GM04503 (cell line): ENCODE measurements around the gene DGKH.

Source experiments
- DNase-seq: peaks from one replicate; pipeline ENCODE4 v3.0.0-alpha.2; 2012; ENCODE audit warnings: low read depth

Gene DGKH

GRCh38 chr13:42233726-42234125 lies 185.3 kb downstream of the DGKH start:
- no peak for DNase-seq

- DNase-seq: no peak
Observed at GRCh38 chr13:42239161-42239560, 190.7 kb downstream of the DGKH start.

- DNase-seq: no peak
Observed at GRCh38 chr13:42239644-42240043, 191.2 kb downstream of the DGKH start.

GRCh38 chr13:42246541-42246940 lies 198.1 kb downstream of the DGKH start:
- DNase-seq: no peak

GRCh38 chr13:42247883-42248282 lies 199.4 kb downstream of the DGKH start:
- no peak for DNase-seq

GRCh38 chr13:42255886-42256285 lies 207.4 kb downstream of the DGKH start:
- no peak for DNase-seq

- DNase-seq: no peak
Observed at GRCh38 chr13:42258747-42259146, 210.3 kb downstream of the DGKH start.

GRCh38 chr13:42259515-42259914 lies 211.1 kb downstream of the DGKH start:
- no peak for DNase-seq

- no peak for DNase-seq
Observed at GRCh38 chr13:42260903-42261654, 212.6 kb downstream of the DGKH start.

- no peak for DNase-seq
Observed at GRCh38 chr13:42266473-42266872, 218.0 kb downstream of the DGKH start.

- DNase-seq: no peak
Observed at GRCh38 chr13:42270160-42270856, 221.9 kb downstream of the DGKH start.

GRCh38 chr13:42270857-42271215 lies 222.4 kb downstream of the DGKH start:
- DNase-seq: no peak

GRCh38 chr13:42271337-42272114 lies 223.1 kb downstream of the DGKH start:
- DNase-seq: peak; percentile 91

- DNase-seq: no peak
Observed at GRCh38 chr13:42272115-42272803, 223.8 kb downstream of the DGKH start, which contains the start of gene AKAP11. Gene AKAP11 (plus strand): TSS chr13:42272152. CDS start chr13:42286349, 14,197 bp downstream.

- DNase-seq: no peak
Observed at GRCh38 chr13:42272804-42273175, 224.3 kb downstream of the DGKH start.

GRCh38 chr13:42274386-42275097 lies 226.1 kb downstream of the DGKH start:
- DNase-seq: no peak

GRCh38 chr13:42275098-42275471 lies 226.6 kb downstream of the DGKH start:
- DNase-seq: no peak

GRCh38 chr13:42275506-42275905 lies 227.1 kb downstream of the DGKH start:
- no peak for DNase-seq

GRCh38 chr13:42276683-42277082 lies 228.2 kb downstream of the DGKH start:
- DNase-seq: no peak

- no peak for DNase-seq
Observed at GRCh38 chr13:42277618-42278276, 229.3 kb downstream of the DGKH start.

- DNase-seq: no peak
Observed at GRCh38 chr13:42279080-42279479, 230.6 kb downstream of the DGKH start.
